ENCODE measurements around the gene NPAS4. TPM values are rescaled to one million over a fixed set of nuclear protein-coding genes. Genes with fewer than 3 reads are reported as not detected.
"Not testable (repeated sequence)": the region's sequence is repeated elsewhere in the genome, so short reads cannot be mapped to it uniquely, and the experiment has no call there.

The NPAS4 gene
- total RNA-seq, 2 donors from 2014 or later, result 0.19 TPM; not detected in 1

GRCh38 chr11:66457826-66458225, 37.0 kb downstream of the NPAS4 start:
- Histone ChIP-seq H3K4me3 (no peak overlapping the region), H3K27ac (no peak overlapping the region), H3K27me3 (no peaks in the 10 kb centered on the region), H3K4me1 (no peaks in the 10 kb centered on the region), H3K9me3 (no peaks in the 10 kb centered on the region), H3K36me3 (no peaks in the 10 kb centered on the region)
- no peak for TF ChIP-seq CTCF (IDR thresholded peaks at IDR 0.05)
- DNase-seq (ENCODE audit: low spot score), result no peak

GRCh38 chr11:66459138-66459778, 38.4 kb downstream of the NPAS4 start:
- Histone ChIP-seq H3K27ac (no peak overlapping the region), H3K4me1 (no peaks in the 10 kb centered on the region), H3K4me3 (no peak overlapping the region), H3K36me3 (no peaks in the 10 kb centered on the region), H3K27me3 (no peaks in the 10 kb centered on the region), H3K9me3 (no peaks in the 10 kb centered on the region)
- DNase-seq (ENCODE audit: low spot score), result no peak
- TF ChIP-seq CTCF (IDR thresholded peaks at IDR 0.05), result no peak

GRCh38 chr11:66462010-66462409, 41.2 kb downstream of the NPAS4 start:
- H3K27ac ChIP-seq, result no peak overlapping the region
- H3K9me3 ChIP-seq, result no peaks in the 10 kb centered on the region
- DNase-seq (ENCODE audit: low spot score), result no peak
- no peaks in the 10 kb centered on the region for H3K36me3 ChIP-seq
- TF ChIP-seq CTCF (IDR thresholded peaks at IDR 0.05), result no peak
- peaks cover 0 to 12% of the 10 kb centered on the region in 2 donors for H3K4me1 ChIP-seq
- no peak overlapping the region for H3K4me3 ChIP-seq
- no peaks in the 10 kb centered on the region for H3K27me3 ChIP-seq

- Histone ChIP-seq H3K27ac (no peak overlapping the region), H3K27me3 (no peaks in the 10 kb centered on the region), H3K9me3 (no peaks in the 10 kb centered on the region), H3K4me1 (peaks cover 0 to 19% of the 10 kb centered on the region in 2 donors), H3K4me3 (no peak overlapping the region), H3K36me3 (no peaks in the 10 kb centered on the region)
- no peak for TF ChIP-seq CTCF (IDR thresholded peaks at IDR 0.05)
- DNase-seq (ENCODE audit: low spot score), result no peak
These were observed 42.1 kb downstream of the NPAS4 start for GRCh38 chr11:66462911-66463310.

GRCh38 chr11:66464116-66464515, 43.3 kb downstream of the NPAS4 start:
- not testable (repeated sequence) for H3K9me3 ChIP-seq; H3K4me3 ChIP-seq; DNase-seq (ENCODE audit: low spot score); H3K36me3 ChIP-seq; H3K27ac ChIP-seq; H3K27me3 ChIP-seq
- H3K4me1 ChIP-seq, result peaks cover 0 to 23% of the 10 kb centered on the region in 2 donors

GRCh38 chr11:66464916-66465315, 44.1 kb downstream of the NPAS4 start:
- Histone ChIP-seq H3K9me3 (no peaks in the 10 kb centered on the region), H3K27me3 (no peaks in the 10 kb centered on the region), H3K27ac (no peak overlapping the region), H3K4me1 (peaks cover 0 to 23% of the 10 kb centered on the region in 2 donors), H3K36me3 (no peaks in the 10 kb centered on the region), H3K4me3 (no peak overlapping the region)
- no peak for DNase-seq (ENCODE audit: low spot score)
- no peak for TF ChIP-seq CTCF (IDR thresholded peaks at IDR 0.05)
